GM23338 (cell line): ENCODE measurements around the gene PJA1. TPM values are rescaled to one million over a fixed set of nuclear protein-coding genes. Genes with fewer than 3 reads are reported as not detected.

Experiments
- ATAC-seq: fragments of 200-7000 bp; cut with Tn5 transposase; 3 replicates; pipeline ENCODE4 v1.9.1; 2020
- DNase-seq: peaks from one replicate; pipeline ENCODE4 v3.0.0-alpha.2; 2015; ENCODE audit warnings: low spot score
- H2AFZ ChIP-seq: fragments of 200-600 bp; sonication (generic); 2 replicates; pipeline ENCODE4 v1.8.0; 2016; ENCODE audit warnings: antibody characterized with exemption, mild to moderate bottlenecking, moderate library complexity
- H3F3A ChIP-seq: fragments of 200-600 bp; sonication (generic); replicated peaks from 2 replicates; pipeline ENCODE4 v1.8.0; 2017; ENCODE audit warnings: antibody characterized with exemption, mixed run types, low read depth
- H3K27ac ChIP-seq: fragments of 200-600 bp; sonication (generic); 2 replicates; pipeline ENCODE4 v1.6.1; 2016; ENCODE audit warnings: low read depth
- H3K27me3 ChIP-seq: fragments of 200-600 bp; sonication (generic); 2 replicates; pipeline ENCODE4 v1.8.0; 2016; ENCODE audit warnings: mild to moderate bottlenecking, mixed run types, moderate library complexity; ENCODE audit not compliant: insufficient read depth
- H3K36me3 ChIP-seq: fragments of 200-600 bp; sonication (generic); 2 replicates; pipeline ENCODE4 v1.8.0; 2016; ENCODE audit warnings: mild to moderate bottlenecking; ENCODE audit not compliant: insufficient read depth
- H3K4me1 ChIP-seq: fragments of 200-600 bp; sonication (generic); 2 replicates; pipeline ENCODE4 v1.8.0; 2016; ENCODE audit warnings: mild to moderate bottlenecking, moderate library complexity; ENCODE audit not compliant: insufficient read depth
- H3K4me2 ChIP-seq: fragments of 200-600 bp; sonication (generic); 2 replicates; pipeline ENCODE4 v1.7.1; 2017; ENCODE audit warnings: mixed run types
- H3K4me3 ChIP-seq: fragments of 200-600 bp; sonication (generic); 2 replicates; pipeline ENCODE4 v1.6.1; 2016; ENCODE audit warnings: mixed run types
- H3K79me2 ChIP-seq: fragments of 200-600 bp; sonication (generic); replicated peaks from 2 replicates; pipeline ENCODE4 v1.8.0; 2017; ENCODE audit warnings: mild to moderate bottlenecking; ENCODE audit not compliant: insufficient read depth
- H3K9me2 ChIP-seq: fragments of 200-600 bp; sonication (generic); 2 replicates; pipeline ENCODE4 v1.8.0; 2017; ENCODE audit not compliant: insufficient read depth
- H4K20me1 ChIP-seq: fragments of 200-600 bp; sonication (generic); replicated peaks from 2 replicates; pipeline ENCODE4 v1.8.0; 2017; ENCODE audit warnings: mild to moderate bottlenecking; ENCODE audit not compliant: insufficient read depth
- H3K27ac Mint-ChIP-seq: 2 replicates; pipeline ENCODE4 v1.8.0; 2020; ENCODE audit warnings: inconsistent platforms, mild to moderate bottlenecking, moderate library complexity, mixed read lengths
- H3K27me3 Mint-ChIP-seq: 3 replicates; pipeline ENCODE4 v1.8.0; 2022; ENCODE audit warnings: low read depth, mild to moderate bottlenecking, moderate library complexity, mixed read lengths, inconsistent platforms; ENCODE audit not compliant: insufficient read depth, poor library complexity
- H3K36me3 Mint-ChIP-seq: 3 replicates; pipeline ENCODE4 v1.8.0; 2021; ENCODE audit warnings: low read depth, mild to moderate bottlenecking, inconsistent platforms, moderate library complexity, mixed read lengths
- H3K4me1 Mint-ChIP-seq: 3 replicates; pipeline ENCODE4 v1.8.0; 2020; ENCODE audit warnings: mild to moderate bottlenecking, inconsistent platforms, mixed read lengths
- H3K4me3 Mint-ChIP-seq: 3 replicates; pipeline ENCODE4 v1.8.0; 2021; ENCODE audit warnings: moderate library complexity, mild to moderate bottlenecking, inconsistent platforms, mixed read lengths
- H3K9me3 Mint-ChIP-seq: 3 replicates; pipeline ENCODE4 v1.8.0; 2020; ENCODE audit warnings: moderate library complexity, mild to moderate bottlenecking, inconsistent platforms, mixed read lengths
- CREB1 ChIP-seq: fragments of 250-450 bp; sonication (Bioruptor Pico); IDR thresholded peaks from 2 replicates; pipeline ENCODE4 v1.5.0; 2020; ENCODE audit warnings: low read depth, mild to moderate bottlenecking, moderate library complexity
- POLR2AphosphoS5 ChIP-seq: IDR thresholded peaks from 2 replicates; pipeline ENCODE4 v1.6.1; 2016; ENCODE audit warnings: antibody characterized with exemption, low read depth
- polyA plus RNA-seq: library from polyadenylated mRNA; unstranded; fragments of >200 nt; fragmentation: Nextera tagmentation; extraction: Ambion mirVana; gene quantifications from 2 replicates; pipeline ENCODE4 v1.2.1, GENCODE V29; 2016
- total RNA-seq: library from RNA; depleted of rRNA; stranded (reverse); fragments of >200 nt; shearing (Covaris generic); gene quantifications from 2 replicates; pipeline ENCODE4 v1.2.3, GENCODE V29; 2014
- TF ChIP-seq, protein P1 (sequence below): fragments of 250-450 bp; sonication (Bioruptor Pico); IDR thresholded peaks from 2 replicates; pipeline ENCODE4 v1.5.0; 2020; ENCODE audit warnings: mild to moderate bottlenecking, moderate library complexity

The PJA1 gene
- total and polyA plus RNA-seq, 2 experiments from 2014 or later = 25.2 to 31.3 TPM

DNA sequence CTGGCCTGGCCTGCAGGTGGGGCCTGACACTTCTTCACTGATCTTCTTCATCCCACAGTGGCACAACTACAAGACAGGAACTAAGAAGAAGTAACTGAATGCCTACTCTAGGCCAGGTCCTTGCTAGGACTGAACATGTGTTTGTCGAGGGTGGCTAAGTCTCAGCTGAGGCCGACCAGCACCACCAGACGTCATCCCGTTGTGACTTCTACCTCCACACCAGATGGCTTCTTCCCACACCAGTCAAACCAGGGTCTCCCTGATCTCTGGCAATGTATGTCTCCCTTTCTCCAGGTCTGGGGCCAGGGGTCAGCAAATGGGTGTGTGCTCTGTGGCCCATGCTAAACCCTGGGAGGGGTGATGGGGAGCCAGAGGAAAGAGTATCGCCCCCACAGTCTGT, 40.2 kb downstream of the PJA1 start (continued):
- TF ChIP-seq, protein P1, sequence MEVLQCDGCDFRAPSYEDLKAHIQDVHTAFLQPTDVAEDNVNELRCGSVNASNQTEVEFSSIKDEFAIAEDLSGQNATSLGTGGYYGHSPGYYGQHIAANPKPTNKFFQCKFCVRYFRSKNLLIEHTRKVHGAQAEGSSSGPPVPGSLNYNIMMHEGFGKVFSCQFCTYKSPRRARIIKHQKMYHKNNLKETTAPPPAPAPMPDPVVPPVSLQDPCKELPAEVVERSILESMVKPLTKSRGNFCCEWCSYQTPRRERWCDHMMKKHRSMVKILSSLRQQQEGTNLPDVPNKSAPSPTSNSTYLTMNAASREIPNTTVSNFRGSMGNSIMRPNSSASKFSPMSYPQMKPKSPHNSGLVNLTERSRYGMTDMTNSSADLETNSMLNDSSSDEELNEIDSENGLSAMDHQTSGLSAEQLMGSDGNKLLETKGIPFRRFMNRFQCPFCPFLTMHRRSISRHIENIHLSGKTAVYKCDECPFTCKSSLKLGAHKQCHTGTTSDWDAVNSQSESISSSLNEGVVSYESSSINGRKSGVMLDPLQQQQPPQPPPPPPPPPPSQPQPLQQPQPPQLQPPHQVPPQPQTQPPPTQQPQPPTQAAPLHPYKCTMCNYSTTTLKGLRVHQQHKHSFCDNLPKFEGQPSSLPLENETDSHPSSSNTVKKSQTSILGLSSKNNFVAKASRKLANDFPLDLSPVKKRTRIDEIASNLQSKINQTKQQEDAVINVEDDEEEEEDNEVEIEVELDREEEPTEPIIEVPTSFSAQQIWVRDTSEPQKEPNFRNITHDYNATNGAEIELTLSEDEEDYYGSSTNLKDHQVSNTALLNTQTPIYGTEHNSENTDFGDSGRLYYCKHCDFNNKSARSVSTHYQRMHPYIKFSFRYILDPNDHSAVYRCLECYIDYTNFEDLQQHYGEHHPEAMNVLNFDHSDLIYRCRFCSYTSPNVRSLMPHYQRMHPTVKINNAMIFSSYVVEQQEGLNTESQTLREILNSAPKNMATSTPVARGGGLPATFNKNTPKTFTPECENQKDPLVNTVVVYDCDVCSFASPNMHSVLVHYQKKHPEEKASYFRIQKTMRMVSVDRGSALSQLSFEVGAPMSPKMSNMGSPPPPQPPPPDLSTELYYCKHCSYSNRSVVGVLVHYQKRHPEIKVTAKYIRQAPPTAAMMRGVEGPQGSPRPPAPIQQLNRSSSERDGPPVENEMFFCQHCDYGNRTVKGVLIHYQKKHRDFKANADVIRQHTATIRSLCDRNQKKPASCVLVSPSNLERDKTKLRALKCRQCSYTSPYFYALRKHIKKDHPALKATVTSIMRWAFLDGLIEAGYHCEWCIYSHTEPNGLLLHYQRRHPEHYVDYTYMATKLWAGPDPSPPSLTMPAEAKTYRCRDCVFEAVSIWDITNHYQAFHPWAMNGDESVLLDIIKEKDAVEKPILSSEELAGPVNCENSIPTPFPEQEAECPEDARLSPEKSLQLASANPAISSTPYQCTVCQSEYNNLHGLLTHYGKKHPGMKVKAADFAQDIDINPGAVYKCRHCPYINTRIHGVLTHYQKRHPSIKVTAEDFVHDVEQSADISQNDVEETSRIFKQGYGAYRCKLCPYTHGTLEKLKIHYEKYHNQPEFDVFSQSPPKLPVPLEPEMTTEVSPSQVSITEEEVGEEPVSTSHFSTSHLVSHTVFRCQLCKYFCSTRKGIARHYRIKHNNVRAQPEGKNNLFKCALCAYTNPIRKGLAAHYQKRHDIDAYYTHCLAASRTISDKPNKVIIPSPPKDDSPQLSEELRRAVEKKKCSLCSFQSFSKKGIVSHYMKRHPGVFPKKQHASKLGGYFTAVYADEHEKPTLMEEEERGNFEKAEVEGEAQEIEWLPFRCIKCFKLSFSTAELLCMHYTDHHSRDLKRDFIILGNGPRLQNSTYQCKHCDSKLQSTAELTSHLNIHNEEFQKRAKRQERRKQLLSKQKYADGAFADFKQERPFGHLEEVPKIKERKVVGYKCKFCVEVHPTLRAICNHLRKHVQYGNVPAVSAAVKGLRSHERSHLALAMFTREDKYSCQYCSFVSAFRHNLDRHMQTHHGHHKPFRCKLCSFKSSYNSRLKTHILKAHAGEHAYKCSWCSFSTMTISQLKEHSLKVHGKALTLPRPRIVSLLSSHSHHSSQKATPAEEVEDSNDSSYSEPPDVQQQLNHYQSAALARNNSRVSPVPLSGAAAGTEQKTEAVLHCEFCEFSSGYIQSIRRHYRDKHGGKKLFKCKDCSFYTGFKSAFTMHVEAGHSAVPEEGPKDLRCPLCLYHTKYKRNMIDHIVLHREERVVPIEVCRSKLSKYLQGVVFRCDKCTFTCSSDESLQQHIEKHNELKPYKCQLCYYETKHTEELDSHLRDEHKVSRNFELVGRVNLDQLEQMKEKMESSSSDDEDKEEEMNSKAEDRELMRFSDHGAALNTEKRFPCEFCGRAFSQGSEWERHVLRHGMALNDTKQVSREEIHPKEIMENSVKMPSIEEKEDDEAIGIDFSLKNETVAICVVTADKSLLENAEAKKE (CRISPR knock-in tag) = no peak
- no peak for TF ChIP-seq POLR2AphosphoS5
- TF ChIP-seq CREB1 (CRISPR knock-in tag) = no peak

DNA sequence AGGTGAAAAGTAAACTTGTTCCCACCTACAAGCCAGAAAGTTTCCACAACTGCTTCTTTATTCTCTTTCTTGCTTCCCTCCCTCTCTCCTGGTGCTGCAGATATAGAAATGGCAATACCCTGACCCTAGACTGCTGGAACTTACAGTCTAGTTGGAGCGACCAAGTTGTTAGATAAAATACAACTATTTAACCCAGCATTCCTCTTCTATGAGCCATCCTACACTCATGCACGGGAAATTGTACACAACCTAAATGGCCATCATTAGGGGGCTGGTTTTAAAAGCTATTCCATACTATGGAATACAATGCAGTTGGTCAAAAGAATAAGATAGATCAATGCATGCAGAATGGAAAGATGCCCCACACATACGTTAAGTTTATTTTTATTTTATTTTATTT, 41.1 kb downstream of the PJA1 start:
- Mint-ChIP-seq H3K9me3 (no peaks in the 10 kb centered on the region), H3K36me3 (no peaks in the 10 kb centered on the region; the same call in 2 of the 3 replicates), H3K27ac (no peak overlapping the region), H3K4me1 (peaks cover 9% of the 10 kb centered on the region; the same call in 2 of the 3 replicates), H3K4me3 (no peak overlapping the region), H3K27me3 (peaks cover 10% of the 10 kb centered on the region)
- TF ChIP-seq, protein P1 (CRISPR knock-in tag) = no peak
- Histone ChIP-seq H3K79me2 (no peaks in the 10 kb centered on the region), H3K36me3 (no peaks in the 10 kb centered on the region), H3F3A (no peaks in the 10 kb centered on the region), H2AFZ (no peak overlapping the region), H4K20me1 (no peaks in the 10 kb centered on the region), H3K4me3 (no peak overlapping the region), H3K27ac (no peak overlapping the region), H3K9me2 (no peaks in the 10 kb centered on the region), H3K4me2 (no peak overlapping the region), H3K27me3 (peaks cover 17% of the 10 kb centered on the region), H3K4me1 (no peaks in the 10 kb centered on the region)
- ATAC-seq = no peak
- no peak for DNase-seq
